ENCODE measurements around the gene NDUFC2.
A peak's percentile ranks its signal among the peaks of the same experiment; 100 is the strongest.
"Not testable (repeated sequence)": the region's sequence is repeated elsewhere in the genome, so short reads cannot be mapped to it uniquely, and the experiment has no call there.

NDUFC2 gene

GRCh38 chr11:78041843-78042440 is 37.7 kb downstream of the NDUFC2 start:
- H3K9me3 ChIP-seq = peaks cover 4% of the 10 kb centered on the region
- DNase-seq = no peak
- H3K36me3 ChIP-seq = no peaks in the 10 kb centered on the region
- no peaks in the 10 kb centered on the region for H3K27me3 ChIP-seq
- no peak overlapping the region for H3K4me3 ChIP-seq (ENCODE audit: low read depth, low read length)
- H3K4me1 ChIP-seq = peaks cover 29% of the 10 kb centered on the region
- no peak for TF ChIP-seq CTCF (IDR thresholded peaks at IDR 0.05; ENCODE audit: low read depth, low read length)

GRCh38 chr11:78041380-78041719 is 38.3 kb downstream of the NDUFC2 start:
- not testable (repeated sequence) for H3K27me3 ChIP-seq; H3K4me3 ChIP-seq (ENCODE audit: low read depth, low read length); H3K9me3 ChIP-seq; H3K36me3 ChIP-seq; DNase-seq
- H3K4me1 ChIP-seq = peaks cover 32% of the 10 kb centered on the region

GRCh38 chr11:78040691-78041379 is 38.8 kb downstream of the NDUFC2 start:
- DNase-seq = peak; percentile 64
- peaks cover 32% of the 10 kb centered on the region for H3K4me1 ChIP-seq
- H3K27me3 ChIP-seq = no peaks in the 10 kb centered on the region
- no peak overlapping the region for H3K4me3 ChIP-seq (ENCODE audit: low read depth, low read length)
- peaks cover 4% of the 10 kb centered on the region for H3K9me3 ChIP-seq
- no peaks in the 10 kb centered on the region for H3K36me3 ChIP-seq
- no peak for TF ChIP-seq CTCF (IDR thresholded peaks at IDR 0.05; ENCODE audit: low read depth, low read length)

GRCh38 chr11:78039919-78040671 is 39.6 kb downstream of the NDUFC2 start:
- Histone ChIP-seq H3K9me3 (peaks cover 4% of the 10 kb centered on the region), H3K36me3 (no peaks in the 10 kb centered on the region), H3K4me3 (ENCODE audit: low read depth, low read length) (peak overlapping the region; percentile 18; the same call in 1 of the 2 replicates), H3K27me3 (no peaks in the 10 kb centered on the region), H3K4me1 (peaks cover 32% of the 10 kb centered on the region)
- peak; percentile 91 for DNase-seq
- TF ChIP-seq CTCF (IDR thresholded peaks at IDR 0.05; ENCODE audit: low read depth, low read length) = no peak

- DNase-seq = no peak
- Histone ChIP-seq H3K36me3 (no peaks in the 10 kb centered on the region), H3K4me1 (peaks cover 32% of the 10 kb centered on the region), H3K4me3 (ENCODE audit: low read depth, low read length) (no peak overlapping the region), H3K27me3 (no peaks in the 10 kb centered on the region), H3K9me3 (peaks cover 4% of the 10 kb centered on the region)
- no peak for TF ChIP-seq CTCF (IDR thresholded peaks at IDR 0.05; ENCODE audit: low read depth, low read length)
Observed at GRCh38 chr11:78039391-78039918, 40.2 kb downstream of the NDUFC2 start.

GRCh38 chr11:78038697-78039313 is 40.9 kb downstream of the NDUFC2 start:
- Histone ChIP-seq H3K36me3 (no peaks in the 10 kb centered on the region), H3K4me3 (ENCODE audit: low read depth, low read length) (no peak overlapping the region), H3K4me1 (peaks cover 32% of the 10 kb centered on the region), H3K27me3 (no peaks in the 10 kb centered on the region), H3K9me3 (peaks cover 4% of the 10 kb centered on the region)
- DNase-seq = no peak
- TF ChIP-seq CTCF (IDR thresholded peaks at IDR 0.05; ENCODE audit: low read depth, low read length) = no peak

All from BE2C (cell line).